Mammary epithelial cell (primary cell): ENCODE results near the gene ZNF385B.

Source experiments
- CTCF ChIP-seq, 2 donors: IDR thresholded peaks in 1 of 2; conservative IDR thresholded peaks in 1 of 2; 2 replicates each; pipeline ENCODE4 v1.5.1; 2011 to 2012; ENCODE audit warnings: inconsistent platforms in 2 of 2, low read length in 2 of 2, mild to moderate bottlenecking in 2 of 2, control low read depth in 1 of 2, low read depth in 1 of 2; ENCODE audit not compliant: insufficient read depth in 1 of 2; ENCODE audit errors: extremely low read depth in 1 of 2
- EZH2 ChIP-seq: IDR thresholded peaks from 2 replicates; pipeline ENCODE4 v1.6.1; 2012; ENCODE audit warnings: low read length, inconsistent platforms, borderline replicate concordance

GRCh38 chr2:179796213-179797007, 65.0 kb downstream of the ZNF385B start:
- TF ChIP-seq CTCF (conservative IDR thresholded peaks at IDR 0.05 in 1 of 2, IDR thresholded peaks at IDR 0.05 in 1 of 2; ENCODE audit: extremely low read depth in 1 of 2, insufficient read depth in 1 of 2, low read depth in 1 of 2, low read length in 2 of 2) (no peak), EZH2 (no peak)
